Measurements from ENCODE around the gene WFDC11.

WFDC11 gene

GRCh38 chr20:45672765-45673164 lies 2.7 kb upstream of the WFDC11 start:
- no peak for TF ChIP-seq CTCF (IDR thresholded peaks at IDR 0.05)

DNA sequence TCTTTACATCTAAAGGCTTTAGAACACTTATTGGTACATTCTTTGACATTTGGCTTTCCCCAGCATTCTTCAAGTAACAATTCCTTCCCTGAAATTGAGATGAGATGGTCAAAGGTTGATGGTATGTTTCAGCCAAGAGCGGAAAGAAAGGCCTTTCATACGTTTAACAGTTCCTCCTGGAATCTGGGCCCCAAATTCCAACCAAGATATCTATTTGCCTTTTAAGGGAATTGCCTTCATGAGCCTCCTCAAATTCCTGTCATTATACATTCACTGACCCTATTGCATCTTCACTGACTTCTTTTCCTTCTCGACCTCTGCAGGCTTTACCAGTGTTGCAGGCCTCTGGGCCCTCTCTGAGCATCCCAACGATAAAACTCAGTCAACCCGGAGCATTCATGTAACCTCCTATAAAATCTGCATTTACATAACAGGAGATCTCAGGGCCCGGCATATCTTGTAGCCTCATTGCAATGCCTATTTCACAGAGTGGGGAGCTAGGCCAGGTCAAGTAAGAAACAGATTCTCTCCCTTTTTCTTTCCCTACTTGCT lies 20.7 kb downstream of the WFDC11 start:
- no peak for TF ChIP-seq CTCF (IDR thresholded peaks at IDR 0.05)

DNA sequence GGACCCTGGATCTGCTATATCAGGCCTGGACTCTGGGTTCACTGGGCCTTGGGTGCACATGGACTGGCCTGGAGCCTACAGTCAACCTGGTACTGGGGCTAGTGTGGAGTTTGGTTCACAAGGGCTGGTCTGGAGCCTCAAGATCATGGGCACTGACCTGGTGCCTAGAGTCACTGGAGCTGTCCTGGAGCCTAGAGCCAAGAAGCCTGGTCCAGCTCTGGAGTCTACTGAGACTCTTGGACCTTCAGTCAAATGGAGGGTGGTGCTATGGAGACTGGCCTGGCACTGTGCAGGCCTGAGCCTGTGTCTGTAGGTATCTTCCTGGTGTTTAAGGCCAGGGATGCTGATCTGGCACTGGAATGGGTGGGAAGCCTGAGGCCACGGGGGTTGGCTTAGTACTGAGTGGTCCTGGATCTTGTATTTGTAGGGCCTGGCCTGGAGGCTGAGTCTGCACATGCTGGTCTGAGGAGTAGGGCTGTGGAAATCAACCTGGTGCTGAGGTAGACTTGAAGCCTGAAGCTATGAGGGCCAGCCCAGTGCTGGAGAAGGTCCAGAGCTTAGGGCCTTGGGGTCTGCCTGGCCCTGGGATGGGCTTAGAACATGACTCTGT lies 22.5 kb downstream of the WFDC11 start:
- no peak for TF ChIP-seq CTCF (IDR thresholded peaks at IDR 0.05)

DNA sequence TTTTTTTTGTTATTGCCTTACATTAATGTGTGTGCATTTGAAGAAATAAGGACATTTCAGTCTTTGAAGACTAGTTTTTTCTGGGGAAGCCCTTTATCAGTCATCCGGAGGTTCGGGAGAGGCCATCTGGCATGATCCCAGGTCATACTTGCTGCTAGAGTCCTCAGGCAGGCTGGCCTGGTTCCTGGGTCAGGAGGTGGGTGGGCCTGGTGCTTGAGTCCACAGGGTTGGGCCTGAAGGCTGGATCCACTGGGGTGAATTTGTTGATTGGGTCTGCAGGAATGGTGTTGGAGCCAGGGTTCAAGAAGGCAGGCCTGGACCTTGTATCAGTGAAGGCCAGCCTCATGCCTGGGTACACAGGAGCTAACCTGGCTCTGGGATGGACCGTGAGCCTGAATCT lies 23.2 kb downstream of the WFDC11 start:
- no peak for TF ChIP-seq CTCF (IDR thresholded peaks at IDR 0.05)

- no peak for TF ChIP-seq CTCF (IDR thresholded peaks at IDR 0.05)
Observed at GRCh38 chr20:45639687-45640086, 30.4 kb downstream of the WFDC11 start.

DNA sequence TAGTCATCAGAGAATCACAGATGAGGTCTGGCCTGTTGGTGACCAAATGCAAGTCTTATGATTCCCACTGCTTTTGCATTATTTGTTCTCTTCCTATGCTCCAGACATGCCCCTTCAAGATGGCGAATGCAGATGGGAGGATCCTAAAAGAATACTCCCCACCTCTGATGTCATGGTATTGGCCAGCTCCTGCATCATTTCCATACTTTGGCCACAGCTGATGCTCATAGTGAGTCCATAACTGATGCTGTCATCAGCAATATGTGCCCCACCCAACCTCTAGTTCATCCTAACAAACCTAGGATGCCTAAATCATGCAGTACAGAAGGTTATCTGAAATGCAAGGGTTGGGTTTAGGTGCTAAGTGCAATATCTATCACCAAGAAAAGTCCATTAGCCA lies 33.5 kb downstream of the WFDC11 start:
- TF ChIP-seq CTCF (IDR thresholded peaks at IDR 0.05): no peak

DNA sequence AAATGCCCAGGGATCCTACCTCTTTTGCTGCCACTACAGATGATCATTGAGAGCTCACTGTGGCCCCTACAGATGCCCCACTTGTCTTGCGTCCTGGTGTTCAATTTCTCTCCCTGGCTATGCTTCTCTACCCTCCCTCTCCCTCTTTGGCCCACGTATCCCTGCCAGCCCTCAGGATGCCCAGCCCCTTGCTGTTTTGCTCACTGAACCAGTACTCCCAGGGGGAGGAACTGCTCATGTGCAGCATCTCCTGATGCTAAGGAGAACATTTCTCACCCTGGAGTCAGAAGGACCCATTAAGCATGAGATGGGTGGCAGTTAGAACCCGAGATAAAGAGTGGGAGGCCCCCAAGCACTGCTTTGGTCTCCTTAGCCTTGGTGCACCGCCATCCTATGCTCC lies 38.9 kb downstream of the WFDC11 start, which contains the start of gene WFDC9:
TSS of gene WFDC9 (minus strand) at position 101 of the 400 bp plus-strand sequence. CDS start 21,103 bp downstream, outside the sequence.
- no peak for TF ChIP-seq CTCF (IDR thresholded peaks at IDR 0.05)

DNA sequence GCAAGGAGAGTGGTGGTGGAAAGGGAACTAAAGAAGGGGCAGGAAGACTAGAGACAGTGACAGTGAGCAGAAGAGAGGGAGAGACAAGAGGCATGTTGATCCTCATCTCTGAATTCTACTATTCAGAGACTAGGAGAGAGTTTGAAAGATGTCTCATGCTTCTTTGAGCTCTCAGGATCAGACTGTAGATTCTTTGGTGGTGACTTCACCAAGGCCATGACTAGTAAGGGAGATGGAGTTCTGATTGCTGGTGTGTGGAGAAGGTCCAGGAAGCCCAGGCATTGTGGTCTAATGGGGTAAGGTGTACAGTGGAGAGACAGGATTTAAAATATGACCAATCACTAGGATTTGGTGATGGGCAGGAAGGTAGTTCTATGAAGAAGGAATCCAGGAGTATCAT lies 39.7 kb downstream of the WFDC11 start:
- TF ChIP-seq CTCF (IDR thresholded peaks at IDR 0.05): no peak
